Renal cortical epithelial cell (primary cell): ENCODE measurements around the gene PRODH. TPM values are rescaled to one million over a fixed set of nuclear protein-coding genes. Genes with fewer than 3 reads are reported as not detected.
"Not testable (repeated sequence)": the region's sequence is repeated elsewhere in the genome, so short reads cannot be mapped to it uniquely, and the experiment has no call there.

Experiments used
- DNase-seq: peaks from one replicate; pipeline ENCODE4 v3.0.0-alpha.2; 2011; ENCODE audit warnings: low read depth
- total RNA-seq: library from RNA; depleted of rRNA; stranded (reverse); fragments of >200 nt; gene quantifications from 2 replicates; pipeline ENCODE4 v1.2.3, GENCODE V29; 2014

Gene PRODH, protein sequence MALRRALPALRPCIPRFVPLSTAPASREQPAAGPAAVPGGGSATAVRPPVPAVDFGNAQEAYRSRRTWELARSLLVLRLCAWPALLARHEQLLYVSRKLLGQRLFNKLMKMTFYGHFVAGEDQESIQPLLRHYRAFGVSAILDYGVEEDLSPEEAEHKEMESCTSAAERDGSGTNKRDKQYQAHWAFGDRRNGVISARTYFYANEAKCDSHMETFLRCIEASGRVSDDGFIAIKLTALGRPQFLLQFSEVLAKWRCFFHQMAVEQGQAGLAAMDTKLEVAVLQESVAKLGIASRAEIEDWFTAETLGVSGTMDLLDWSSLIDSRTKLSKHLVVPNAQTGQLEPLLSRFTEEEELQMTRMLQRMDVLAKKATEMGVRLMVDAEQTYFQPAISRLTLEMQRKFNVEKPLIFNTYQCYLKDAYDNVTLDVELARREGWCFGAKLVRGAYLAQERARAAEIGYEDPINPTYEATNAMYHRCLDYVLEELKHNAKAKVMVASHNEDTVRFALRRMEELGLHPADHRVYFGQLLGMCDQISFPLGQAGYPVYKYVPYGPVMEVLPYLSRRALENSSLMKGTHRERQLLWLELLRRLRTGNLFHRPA
- 1.9 and 4.3 TPM in 2 replicates for total RNA-seq

- DNase-seq: no peak
These were observed at the start of gene PRODH for GRCh38 chr22:18935889-18936529. Gene PRODH, minus strand, starts transcription at chr22:18936293. Its CDS starts 6 bp downstream, at chr22:18936287.

DNA sequence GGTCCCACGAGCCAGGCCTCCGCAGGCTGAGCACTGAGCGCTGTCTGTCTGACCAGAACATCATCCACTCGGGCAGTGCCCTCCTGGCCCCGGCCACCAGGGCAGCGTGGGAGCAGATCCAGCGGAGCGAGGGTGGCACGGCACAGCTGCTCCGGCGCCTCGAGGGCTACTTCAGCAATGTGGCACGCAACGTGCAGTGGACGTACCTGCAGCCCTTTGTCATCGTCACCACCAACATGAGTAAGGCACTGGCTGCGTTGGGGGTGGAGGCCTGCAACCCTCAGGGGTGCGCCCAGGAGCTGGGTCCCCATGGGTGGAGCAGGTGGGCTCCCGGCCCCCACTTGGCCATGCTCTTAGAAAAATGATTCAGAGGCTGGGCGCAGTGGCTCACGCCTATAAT is 49.7 kb upstream of the PRODH start:
- no peak for DNase-seq

DNA sequence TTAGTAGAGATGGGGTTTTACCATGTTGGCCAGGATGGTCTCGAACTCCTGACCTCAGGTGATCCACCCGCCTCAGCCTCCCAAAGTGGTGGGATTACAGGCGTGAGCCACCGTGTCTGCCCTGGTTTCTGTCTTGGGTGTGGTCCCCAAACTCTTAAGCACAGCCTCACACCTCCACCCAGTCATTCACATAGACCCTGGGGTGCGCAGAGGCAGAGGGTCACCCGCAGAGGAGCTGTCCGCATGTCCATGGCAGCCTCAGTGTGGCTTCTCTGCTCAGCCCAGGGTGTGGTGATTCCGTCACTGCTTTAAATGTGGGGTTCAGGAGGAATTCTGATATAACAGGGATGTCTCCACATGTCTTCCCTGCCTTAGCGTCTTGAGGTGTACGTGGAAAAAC is 48.5 kb upstream of the PRODH start:
- DNase-seq: no peak

GRCh38 chr22:18983120-18983651 is 47.1 kb upstream of the PRODH start:
- no peak for DNase-seq

DNA sequence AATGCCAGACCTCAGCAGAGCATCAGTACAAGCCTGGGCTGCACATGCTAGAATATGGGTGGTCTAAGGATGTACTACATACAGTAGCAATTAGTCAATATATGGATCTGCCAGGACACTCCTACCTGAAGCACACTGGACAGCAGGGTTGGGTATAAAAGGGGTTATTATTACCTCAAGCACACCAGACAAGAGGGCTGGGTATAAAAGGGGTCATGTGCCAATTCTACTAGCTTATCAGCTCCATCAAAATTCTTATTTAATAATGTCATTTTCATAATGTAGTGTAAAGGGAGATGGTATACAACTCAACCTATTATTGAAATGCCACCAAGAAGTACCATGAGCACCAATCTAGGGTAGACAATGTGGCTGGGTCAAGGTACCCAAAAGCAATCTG is 44.7 kb upstream of the PRODH start:
- no peak for DNase-seq

GRCh38 chr22:18979957-18980356 is 43.9 kb upstream of the PRODH start:
- DNase-seq: no peak

DNA sequence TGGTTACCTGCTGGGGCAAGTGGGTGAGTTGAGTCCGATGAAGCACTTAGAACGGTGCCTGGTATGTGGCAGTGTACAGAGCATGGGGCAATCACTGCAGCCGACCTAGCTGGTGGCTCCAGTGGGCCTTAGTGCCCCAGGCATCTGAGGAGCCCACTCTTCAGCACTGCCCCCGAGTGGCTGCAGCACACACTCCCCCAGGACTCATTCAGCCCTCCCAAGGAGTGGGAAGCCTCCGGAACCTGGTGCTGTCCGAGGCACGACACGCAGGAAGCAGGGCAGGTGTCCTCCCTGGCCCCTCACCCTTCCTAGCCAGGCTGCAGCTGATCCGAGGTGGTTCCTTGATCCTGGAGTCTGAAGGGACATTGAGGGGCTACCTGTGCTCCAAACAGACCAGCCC is 42.4 kb upstream of the PRODH start:
- no peak for DNase-seq

- DNase-seq: no peak
These were observed 41.8 kb upstream of the PRODH start for GRCh38 chr22:18977824-18978425.

DNA sequence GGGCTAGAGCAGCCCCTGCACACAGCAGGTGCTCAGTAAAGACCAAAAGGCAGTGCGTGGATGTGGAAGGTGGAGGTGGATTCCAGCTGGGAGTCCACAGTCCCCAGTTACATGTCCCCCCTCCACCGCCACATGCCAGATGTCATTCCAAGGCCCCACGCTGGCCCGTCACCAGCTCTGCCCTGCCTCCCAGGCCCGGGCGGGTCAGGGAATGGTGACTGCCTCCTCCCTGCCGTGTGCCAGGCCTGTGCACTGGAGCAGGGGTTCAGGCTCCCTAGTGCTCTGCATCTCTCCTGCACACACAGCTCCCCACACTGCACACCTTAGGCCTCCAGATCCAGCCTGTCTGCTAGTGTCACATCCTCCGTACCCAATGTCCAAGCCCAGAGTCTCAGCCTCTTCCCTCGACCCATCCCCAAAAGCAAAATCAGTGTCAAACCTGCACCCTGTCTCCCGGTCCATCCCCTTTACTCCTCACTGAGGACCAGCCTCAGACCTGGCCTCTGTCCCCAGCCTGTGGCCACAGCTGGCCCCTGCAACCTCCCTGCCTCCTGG is 40.2 kb upstream of the PRODH start:
- DNase-seq: no peak

DNA sequence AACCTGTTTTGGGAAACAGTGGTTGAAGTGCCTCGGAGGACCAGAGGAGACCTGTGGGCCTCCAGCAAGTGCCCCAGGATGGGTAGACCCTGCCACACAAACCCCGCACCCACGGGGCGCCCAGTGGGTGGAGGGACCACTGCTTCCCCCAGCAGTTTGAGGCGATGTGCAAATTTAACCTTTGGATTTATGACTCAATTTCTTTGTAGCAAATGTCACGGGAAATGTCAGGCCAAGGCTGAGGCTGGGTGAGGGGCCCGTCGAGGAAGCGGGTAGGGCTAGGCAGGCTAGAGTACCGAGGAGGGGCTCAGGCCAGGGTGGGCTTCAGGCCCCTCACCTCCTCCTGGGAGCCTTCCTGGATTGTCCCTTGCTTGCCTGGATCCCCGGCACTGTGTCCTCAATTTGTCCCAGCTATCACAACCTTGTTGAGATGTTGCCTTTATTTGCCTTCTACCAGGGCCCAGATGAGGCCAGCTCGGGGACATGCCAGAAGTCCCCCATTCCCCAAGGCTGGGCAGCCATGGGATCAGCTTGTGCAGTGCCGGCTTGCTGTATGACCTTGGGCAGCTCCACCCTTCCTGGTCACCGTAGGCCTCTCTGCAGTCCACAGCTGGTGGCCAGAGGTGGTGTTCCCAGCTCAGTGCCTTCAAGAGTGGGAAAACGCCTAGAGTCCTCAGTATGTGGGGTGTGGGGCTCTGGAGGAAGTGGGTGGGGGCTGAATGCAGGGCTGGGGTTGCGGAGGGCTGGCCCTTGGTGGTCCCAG is 39.5 kb upstream of the PRODH start:
- no peak for DNase-seq

GRCh38 chr22:18974477-18975180 is 38.5 kb upstream of the PRODH start:
- DNase-seq: no peak

GRCh38 chr22:18973264-18974031 is 37.4 kb upstream of the PRODH start:
- no peak for DNase-seq

GRCh38 chr22:18972591-18972990 is 36.5 kb upstream of the PRODH start:
- DNase-seq: not testable (repeated sequence)

- DNase-seq: not testable (repeated sequence)
These were observed 35.9 kb upstream of the PRODH start for GRCh38 chr22:18972029-18972428.

DNA sequence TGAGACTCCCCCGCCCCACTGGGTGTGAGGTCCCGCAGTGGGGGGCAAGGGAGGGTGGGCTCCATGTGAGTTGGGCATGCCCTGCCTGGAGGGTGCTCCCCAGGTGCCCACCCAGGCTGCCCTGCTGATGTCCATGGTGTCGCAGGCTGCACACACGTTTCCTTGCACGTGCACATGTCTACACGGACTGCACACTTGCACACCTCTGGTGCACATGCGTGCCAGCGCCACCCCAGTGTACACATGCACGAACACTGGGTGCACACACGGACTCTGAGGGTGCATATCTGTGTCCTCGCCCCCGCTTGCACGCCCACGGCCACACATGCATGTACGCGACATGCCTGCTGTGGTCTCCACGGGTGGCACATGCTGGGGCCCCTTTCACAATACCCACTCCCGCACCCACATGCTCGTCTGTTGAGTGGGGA is 35.2 kb upstream of the PRODH start:
- DNase-seq: no peak

GRCh38 chr22:18970948-18971315 is 34.8 kb upstream of the PRODH start:
- no peak for DNase-seq

DNA sequence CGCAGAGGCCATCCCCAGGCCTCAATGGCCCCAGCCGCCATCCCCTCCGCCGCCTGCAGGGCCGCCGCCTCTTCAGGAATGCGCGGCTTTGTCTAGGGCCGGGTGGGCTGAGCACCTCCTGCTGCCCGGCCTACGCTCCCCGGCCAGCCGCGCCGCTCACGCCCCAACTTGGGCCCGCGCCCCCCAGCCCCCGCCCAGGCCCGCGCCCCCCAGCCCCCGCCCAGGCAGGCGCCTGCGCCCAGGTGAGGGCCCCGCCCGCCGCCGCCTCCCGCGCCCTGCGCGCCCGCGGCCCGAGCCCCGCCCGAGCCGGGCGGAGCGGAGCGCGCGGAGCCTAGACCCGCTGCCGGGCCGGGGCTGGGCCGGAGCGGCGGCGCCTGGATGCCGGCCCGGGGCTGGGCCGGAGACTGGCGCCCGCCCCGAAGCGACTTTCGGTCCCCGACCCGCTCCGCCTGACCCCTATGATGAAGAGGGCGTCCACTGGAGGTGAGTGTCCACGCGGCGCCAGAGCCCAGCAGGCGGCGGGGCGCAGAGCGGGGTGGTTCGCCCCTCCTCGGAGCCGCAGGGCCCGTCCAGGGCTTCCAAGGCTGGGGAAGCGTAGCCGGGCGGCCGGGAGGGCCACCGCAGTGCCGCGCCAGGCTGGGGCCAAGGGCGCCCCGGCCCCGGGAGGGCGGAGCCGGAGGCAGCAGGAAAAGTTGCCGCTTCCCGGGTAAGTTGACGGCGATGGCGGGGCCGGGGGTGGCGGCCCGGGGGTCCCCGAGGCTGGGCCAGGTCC is 34.3 kb upstream of the PRODH start:
- DNase-seq: no peak

GRCh38 chr22:18969158-18969942 is 33.3 kb upstream of the PRODH start:
- not testable (repeated sequence) for DNase-seq
